ENCODE results near the gene SNAI3.
A peak's percentile ranks its signal among the peaks of the same experiment; 100 is the strongest.

The SNAI3 gene

DNA sequence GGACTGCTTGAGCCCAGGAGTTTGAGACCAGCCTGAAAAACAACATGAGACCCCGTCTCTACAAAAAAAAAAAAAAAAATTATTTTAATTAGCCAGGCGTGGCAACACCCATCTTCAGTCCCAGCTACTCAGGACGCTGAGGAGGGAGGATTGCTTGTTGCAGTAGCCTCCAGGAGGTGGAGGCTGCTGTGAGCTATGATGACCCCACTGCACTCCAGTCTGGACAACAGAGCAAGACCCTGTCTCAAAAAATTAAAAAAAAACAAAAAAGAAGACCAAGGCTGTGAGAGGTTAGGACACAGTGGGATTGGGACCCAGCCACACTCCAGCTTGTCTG, 1.3 kb upstream of the SNAI3 start:
- TF ChIP-seq, protein P1, sequence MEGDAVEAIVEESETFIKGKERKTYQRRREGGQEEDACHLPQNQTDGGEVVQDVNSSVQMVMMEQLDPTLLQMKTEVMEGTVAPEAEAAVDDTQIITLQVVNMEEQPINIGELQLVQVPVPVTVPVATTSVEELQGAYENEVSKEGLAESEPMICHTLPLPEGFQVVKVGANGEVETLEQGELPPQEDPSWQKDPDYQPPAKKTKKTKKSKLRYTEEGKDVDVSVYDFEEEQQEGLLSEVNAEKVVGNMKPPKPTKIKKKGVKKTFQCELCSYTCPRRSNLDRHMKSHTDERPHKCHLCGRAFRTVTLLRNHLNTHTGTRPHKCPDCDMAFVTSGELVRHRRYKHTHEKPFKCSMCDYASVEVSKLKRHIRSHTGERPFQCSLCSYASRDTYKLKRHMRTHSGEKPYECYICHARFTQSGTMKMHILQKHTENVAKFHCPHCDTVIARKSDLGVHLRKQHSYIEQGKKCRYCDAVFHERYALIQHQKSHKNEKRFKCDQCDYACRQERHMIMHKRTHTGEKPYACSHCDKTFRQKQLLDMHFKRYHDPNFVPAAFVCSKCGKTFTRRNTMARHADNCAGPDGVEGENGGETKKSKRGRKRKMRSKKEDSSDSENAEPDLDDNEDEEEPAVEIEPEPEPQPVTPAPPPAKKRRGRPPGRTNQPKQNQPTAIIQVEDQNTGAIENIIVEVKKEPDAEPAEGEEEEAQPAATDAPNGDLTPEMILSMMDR (IDR thresholded peaks at IDR 0.05; ENCODE audit: extremely low read depth, missing control alignments): no peak
- no peak for DNase-seq (ENCODE audit: low spot score)

DNA sequence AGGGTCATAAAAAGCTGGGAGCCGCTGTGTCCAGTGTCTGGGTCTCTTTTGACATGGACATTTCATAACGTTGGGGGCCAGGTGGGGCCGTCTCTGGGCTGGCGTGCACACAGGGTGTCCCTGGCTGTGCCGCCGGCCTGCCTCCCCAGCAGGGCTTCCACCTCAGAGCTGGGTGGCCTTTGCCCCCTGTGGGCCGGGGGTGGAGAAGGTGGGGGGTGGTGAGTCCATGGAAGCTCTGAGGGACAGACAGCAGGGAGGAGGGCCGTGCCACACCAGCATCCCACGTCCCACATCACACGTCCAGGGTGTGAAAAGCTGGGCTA, 908 bp upstream of the SNAI3 start:
- no peak for DNase-seq (ENCODE audit: low spot score)
- TF ChIP-seq, protein P1 (IDR thresholded peaks at IDR 0.05; ENCODE audit: extremely low read depth, missing control alignments): no peak

DNA sequence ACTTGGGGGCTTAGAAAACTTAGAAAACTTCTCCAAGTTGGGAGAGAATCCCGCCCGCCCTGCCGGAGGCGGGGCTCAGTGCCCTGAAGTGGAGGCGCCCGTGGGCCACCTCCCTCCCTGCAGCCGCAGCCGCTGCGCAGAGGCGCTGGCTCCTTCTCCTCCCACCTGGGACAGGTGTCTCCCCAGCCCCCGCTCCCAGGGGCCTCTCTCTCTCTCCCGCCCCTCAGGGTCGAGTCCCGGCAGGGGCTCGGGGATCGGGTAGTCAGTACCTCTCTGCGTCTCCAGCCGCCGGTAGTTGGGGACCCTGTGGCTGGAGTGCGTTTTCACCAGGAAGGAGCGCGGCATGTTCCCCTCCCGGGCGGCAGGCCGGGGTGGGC, 257 bp downstream of the SNAI3 start:
- DNase-seq (ENCODE audit: low spot score): no peak
- TF ChIP-seq, protein P1 (IDR thresholded peaks at IDR 0.05; ENCODE audit: extremely low read depth, missing control alignments): no peak

DNA sequence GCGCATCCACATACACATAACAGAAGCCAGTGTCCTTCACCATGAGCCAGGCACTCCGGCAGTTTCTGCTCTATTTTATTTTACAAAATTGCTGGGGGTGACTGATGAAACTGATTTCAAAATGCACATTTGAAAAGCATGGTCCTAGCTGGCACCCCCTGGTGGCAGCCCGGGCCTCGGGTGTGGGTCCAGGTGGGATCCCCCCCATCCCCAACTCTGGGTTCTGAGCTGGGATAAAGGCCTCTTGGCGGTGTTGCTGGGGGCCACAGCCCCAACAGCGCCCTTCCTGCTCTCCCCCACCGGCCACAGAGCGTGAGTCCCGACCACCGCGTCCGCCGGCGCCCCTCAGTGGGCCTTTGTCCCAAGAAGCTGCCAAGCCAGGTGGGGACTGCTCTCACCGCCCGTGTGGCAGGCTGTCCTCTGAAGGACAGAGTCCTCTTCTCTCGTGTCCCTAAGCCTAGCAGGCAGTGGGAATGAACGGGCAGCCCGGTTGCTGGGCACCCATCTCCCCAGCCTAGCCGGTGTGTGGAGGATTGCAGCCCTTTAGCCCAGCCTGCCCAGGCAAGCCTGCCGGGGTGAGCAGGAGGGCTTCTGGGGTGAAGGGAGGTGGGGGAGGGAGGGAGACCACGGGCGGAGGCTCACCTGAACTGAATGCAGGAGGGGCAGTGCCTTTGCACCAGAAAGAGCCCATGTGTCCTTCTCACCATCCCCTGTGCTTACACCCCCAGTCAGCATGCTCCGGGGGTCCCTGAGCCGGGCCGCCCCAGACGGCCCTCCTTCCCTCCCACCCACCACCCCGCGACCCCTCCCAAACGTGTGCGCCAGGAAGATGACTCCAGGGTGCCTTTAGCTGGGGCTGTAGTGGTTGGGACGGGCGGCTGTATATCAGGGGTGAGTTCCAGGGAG, 898 bp downstream of the SNAI3 start:
- no peak for DNase-seq (ENCODE audit: low spot score)
- TF ChIP-seq, protein P1 (IDR thresholded peaks at IDR 0.05; ENCODE audit: extremely low read depth, missing control alignments): peak; percentile 36

DNA sequence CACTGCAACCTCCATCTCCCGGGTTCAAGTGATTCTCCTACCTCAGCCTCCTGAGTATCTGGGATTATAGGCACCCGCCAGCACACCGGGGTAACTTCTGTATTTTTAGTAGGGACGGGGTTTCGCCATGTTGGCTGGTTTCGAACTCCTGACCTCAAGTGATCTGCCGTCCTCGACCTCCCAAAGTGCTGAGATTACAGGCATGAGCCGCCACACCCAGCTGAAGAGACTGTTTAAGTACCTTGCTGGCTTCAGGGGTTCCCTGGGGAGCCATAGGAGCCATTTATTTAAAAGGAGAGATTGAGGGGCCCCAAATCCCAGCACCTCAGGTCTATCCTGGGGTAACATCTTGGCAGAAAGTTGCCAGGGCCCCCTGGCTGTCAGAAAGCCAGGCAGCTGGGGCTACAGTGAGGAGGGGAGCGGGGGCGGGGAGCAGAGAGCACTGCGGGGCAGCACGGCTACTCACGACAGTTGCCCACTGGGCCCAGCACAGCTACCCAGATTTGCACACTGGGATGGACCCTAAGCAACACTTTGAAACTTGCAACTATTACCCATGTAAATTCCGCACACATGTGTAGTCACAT, 1.6 kb downstream of the SNAI3 start:
- DNase-seq (ENCODE audit: low spot score): no peak
- TF ChIP-seq, protein P1 (IDR thresholded peaks at IDR 0.05; ENCODE audit: extremely low read depth, missing control alignments): no peak

DNA sequence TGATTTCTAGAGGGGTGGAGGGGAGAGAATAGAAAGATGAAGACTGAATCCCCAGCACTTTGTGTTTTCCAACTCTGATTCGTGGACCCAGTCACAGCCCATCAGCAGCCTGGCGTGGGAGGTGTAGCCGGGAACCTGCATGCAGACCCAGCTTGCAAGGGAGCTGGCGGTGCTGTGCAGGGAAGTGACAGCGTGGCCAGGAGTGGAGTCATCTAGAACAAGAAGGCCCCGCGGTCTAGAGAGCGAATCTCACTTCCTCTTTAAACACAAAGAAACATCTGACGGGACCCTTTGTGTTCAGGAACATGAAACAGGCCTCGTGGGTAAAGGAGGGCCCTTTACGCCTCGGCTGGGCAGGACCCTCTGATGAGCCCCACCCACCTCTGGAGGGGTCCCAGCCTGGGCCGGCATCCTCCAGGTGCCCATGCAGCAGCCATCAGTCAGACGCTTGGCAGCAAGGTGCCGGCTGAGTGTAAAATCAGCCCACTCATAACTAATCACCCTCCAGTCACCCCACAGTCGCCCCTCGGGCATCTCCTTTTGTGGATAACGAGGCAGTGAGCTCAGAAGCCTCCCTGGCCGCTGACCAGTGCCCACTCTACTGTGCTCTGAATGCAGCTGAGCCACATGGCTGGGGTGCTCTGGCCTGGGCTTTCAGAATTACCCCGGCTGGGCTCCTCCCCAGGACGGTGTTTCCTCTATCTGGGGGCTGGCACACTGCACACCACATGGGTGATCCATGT, 4.4 kb downstream of the SNAI3 start:
- DNase-seq (ENCODE audit: low spot score): peak; percentile 92
- TF ChIP-seq, protein P1 (IDR thresholded peaks at IDR 0.05; ENCODE audit: extremely low read depth, missing control alignments): no peak

DNA sequence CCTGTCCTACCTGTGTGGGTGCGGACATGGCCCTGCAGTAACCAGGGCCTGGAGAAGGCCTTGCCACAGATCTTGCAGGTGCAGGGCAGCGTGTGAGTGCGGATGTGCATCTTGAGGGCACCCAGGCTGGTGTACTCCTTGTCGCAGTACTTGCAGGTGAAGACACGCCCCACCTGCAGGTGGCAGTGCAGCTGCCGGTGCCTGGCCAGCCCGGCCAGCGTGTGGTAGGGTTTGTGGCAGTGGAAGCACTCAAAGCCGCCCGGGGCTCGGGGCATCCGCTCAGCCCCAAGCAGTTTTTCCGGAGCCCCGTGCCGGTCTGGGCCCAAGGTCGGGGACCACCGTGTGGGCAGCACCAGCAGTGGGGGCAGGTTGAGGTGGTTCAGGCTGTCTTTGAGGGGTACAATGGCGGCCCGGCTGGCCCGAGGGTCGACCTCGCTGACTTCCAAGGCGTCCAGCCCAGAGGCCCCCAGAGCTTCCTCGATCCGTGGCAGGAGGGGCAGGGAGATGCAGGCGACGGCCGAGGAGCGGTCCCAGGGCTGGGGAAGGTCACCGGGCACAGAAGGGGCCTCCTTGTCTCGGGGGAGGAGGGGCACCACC, 5.1 kb downstream of the SNAI3 start:
- peak; percentile 78 for DNase-seq (ENCODE audit: low spot score)
- TF ChIP-seq, protein P1 (IDR thresholded peaks at IDR 0.05; ENCODE audit: extremely low read depth, missing control alignments): peak; percentile 68

All from GM20000 (cell line).